AG10803 (cell line): Measurements from ENCODE around the gene VEPH1.

Experiments
- DNase-seq: peaks from one replicate; pipeline ENCODE4 v3.0.0; 2010; ENCODE audit warnings: low read depth
- H3K4me3 ChIP-seq: 2 replicates; pipeline ENCODE4 v1.5.1; 2011; ENCODE audit warnings: mild to moderate bottlenecking, low read length, control low read depth
- TF ChIP-seq, protein P1 (sequence below): conservative IDR thresholded peaks from 2 replicates; pipeline ENCODE4 v1.5.1; 2011; ENCODE audit warnings: mild to moderate bottlenecking, low read length, control low read depth, inconsistent platforms

VEPH1 gene

DNA sequence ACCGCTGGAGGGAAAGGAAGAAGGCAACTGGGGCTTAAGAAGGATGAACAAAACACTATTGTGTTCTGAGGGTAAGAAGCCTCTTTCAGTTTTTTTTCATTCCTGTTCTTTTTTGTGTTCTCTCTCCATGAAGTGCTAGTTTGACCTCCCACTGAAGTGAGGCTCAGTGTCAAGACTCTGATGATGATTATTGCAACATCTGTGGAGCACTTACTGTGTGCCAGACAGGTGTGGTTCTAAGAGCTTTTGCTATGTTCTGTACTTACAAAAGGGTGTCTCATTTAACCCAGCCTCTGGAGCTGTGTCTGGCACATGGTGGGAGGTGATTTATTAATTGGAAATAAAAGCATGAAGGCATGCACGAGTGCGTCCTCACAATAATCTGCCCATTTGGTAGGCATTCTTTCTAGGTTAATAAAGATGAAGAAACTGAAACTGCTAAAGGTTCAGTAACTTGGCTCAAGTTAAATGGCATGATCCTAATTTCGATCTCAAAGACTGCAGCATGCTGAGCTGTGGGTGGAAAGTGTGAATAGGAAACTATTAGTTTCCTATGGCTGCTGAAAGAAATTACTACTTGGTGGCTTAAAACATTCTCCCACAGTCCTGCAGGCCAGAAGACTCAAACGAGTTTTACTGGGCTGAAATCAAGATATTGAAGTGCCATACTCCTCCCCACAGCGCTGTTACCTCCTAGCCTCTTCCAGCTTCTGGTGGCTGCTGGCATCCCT lies 38.5 kb upstream of the VEPH1 start:
- TF ChIP-seq, protein P1, sequence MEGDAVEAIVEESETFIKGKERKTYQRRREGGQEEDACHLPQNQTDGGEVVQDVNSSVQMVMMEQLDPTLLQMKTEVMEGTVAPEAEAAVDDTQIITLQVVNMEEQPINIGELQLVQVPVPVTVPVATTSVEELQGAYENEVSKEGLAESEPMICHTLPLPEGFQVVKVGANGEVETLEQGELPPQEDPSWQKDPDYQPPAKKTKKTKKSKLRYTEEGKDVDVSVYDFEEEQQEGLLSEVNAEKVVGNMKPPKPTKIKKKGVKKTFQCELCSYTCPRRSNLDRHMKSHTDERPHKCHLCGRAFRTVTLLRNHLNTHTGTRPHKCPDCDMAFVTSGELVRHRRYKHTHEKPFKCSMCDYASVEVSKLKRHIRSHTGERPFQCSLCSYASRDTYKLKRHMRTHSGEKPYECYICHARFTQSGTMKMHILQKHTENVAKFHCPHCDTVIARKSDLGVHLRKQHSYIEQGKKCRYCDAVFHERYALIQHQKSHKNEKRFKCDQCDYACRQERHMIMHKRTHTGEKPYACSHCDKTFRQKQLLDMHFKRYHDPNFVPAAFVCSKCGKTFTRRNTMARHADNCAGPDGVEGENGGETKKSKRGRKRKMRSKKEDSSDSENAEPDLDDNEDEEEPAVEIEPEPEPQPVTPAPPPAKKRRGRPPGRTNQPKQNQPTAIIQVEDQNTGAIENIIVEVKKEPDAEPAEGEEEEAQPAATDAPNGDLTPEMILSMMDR, result no peak
- no peak overlapping the region for H3K4me3 ChIP-seq
- no peak for DNase-seq

DNA sequence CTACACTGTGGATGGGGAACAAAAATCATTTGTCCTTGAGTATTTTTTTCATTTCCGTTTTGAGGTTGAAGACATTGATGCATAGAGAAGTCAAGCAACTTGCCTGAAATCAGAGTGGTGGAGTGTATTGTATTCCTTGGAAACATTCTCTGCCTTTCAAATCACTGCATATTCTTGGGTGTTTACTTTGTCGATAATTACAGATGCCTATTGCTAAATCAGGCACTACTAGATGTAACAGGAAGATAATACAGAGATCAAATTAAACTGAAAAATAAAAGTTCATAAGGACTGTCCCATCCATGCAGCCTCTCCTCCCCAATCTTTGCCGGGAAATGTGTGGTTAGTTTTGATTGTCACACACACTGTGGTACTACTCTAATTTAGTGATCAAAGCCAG lies 37.4 kb upstream of the VEPH1 start:
- no peak for DNase-seq
- H3K4me3 ChIP-seq, result no peak overlapping the region
- TF ChIP-seq, protein P1, result no peak

DNA sequence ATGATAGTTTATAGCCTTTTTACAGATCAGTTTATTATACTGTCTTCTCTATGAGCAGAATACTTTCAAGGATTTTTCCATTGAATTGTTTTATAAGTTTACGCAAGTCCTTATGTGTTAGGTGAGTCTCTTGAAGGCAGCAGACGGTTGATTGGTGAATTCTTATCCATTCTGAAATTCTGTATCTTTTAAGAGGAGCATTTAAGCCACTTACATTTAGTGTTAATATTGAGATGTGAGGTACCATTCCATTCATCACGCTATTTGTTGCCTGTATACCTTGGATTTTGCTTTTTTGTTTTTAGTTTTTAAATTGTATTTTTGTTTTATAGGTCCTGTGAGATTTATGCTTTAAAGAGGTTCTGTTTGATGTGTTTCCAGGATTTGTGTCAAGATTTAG lies 32.5 kb upstream of the VEPH1 start:
- no peak overlapping the region for H3K4me3 ChIP-seq
- TF ChIP-seq, protein P1, result no peak
- DNase-seq, result no peak

DNA sequence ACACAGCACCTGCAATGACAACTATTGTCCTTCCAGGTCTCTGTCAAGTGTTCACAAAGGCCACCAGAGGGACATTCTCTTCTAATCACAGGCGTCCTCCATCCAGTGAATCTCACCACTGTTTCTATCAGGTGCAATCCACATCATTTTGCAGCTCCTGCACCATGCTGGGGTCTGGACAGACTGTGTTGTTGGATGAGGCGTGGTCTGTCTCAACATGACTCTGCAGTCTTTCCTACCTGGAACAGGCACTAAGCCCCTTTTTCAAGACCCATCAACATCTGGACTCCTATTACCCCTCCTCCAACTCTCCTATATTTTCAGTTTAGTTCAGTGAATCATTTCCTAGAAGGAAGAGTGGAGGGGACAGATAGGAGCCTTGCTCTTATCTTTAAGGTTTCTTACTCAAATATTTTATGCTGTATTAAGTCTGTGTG lies 31.5 kb upstream of the VEPH1 start:
- DNase-seq, result no peak
- TF ChIP-seq, protein P1, result no peak
- H3K4me3 ChIP-seq, result no peak overlapping the region

DNA sequence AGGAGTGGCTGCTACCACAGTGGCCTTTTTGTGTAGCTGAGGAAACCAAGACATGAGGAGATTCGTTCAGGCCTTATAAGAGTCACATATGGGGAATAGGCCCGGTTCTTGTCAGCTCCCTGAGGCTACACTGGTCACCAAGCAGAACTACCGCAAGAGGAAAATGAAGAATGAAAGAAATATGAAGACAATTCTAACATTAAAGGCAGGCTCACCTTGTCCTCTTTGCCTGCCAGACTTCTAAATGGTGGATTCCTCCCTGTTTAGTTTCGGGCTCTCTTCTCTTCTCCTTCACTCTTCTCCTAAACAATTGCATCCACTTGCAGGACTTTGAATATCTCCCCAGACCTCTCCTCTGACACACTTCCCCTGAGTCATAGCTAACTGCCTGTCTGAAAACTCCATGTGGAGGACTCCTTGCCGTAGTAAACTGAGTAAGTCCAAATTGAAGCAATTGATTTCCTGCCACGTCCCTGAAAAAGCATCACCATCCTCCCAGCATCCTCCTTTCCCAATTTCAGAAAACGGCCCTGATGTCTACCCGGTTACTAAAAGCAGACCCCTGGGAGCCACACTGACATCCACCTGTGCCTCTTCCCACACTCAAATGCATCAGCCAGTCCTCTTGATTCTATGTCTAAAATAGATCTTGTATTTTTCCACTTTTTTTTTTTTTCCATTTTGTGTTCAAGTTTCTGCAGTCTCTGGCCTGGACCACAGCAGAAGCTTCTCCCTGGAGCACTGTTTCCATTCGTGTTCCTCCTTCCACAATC lies 30.3 kb upstream of the VEPH1 start:
- TF ChIP-seq, protein P1, result no peak
- peak; percentile 87 for DNase-seq
- peak overlapping the region; percentile 53 for H3K4me3 ChIP-seq

DNA sequence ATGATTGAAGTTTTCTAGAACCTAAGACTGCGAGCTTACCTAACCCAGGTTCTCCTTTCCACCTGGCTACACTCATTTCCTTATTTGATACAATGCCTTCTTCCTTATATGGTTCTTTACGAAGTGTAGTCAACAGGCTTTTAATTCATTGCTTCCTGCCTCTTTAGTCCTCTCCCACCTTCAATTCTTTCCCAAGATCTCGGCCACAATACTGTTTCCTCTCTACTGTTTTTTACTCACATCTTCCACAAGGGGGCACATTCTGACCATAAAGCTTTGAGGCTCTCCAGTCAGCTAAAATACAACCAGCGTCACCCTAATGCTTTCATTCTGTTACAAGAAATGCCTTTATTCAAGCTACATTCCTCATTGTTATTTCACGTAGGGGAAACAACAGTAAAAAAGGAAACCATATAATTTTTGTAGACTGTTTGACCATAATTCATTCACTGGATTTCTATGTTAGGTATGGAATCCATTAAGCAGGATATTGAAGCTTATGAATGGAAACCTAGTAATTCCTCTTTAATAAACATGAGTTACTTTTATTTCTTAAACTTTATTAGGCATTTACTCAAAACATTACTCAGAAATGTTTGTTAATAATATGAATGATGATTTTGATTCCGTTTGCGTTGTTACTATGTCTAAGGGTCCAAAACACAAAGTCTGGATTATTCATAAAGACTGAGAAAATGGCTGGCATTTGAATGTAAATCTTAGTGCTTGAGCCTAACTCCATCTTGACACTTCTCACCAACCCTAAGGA lies 29.5 kb upstream of the VEPH1 start:
- TF ChIP-seq, protein P1, result peak; percentile 87
- peak; percentile 93 for DNase-seq
- H3K4me3 ChIP-seq, result peak overlapping the region; percentile 53
